ENCODE measurements around the gene ARSB.

Gene ARSB

DNA sequence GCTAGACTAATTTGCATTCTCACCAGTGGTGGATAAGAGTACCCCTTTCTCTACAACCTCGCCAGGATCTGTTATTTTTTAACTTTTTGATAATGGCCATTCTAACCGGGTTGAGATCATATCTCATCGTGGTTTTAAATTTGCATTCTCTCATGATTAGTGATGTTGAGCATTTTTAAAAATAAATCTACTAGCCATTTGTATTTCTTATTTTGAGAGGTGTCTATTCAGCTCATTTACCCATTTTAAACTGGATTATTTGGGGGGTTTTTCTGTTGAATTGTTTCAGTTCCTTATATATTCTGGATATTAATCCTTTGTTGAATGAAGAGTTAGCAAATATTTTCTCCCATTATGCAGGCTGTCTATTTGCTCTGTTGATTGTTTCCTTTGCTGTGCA, 139.6 kb downstream of the ARSB start:
- no peak overlapping the region for H3K27ac ChIP-seq
- TF ChIP-seq ZFX (IDR thresholded peaks at IDR 0.05; ENCODE audit: borderline replicate concordance), result no peak
- TF ChIP-seq, protein P1, sequence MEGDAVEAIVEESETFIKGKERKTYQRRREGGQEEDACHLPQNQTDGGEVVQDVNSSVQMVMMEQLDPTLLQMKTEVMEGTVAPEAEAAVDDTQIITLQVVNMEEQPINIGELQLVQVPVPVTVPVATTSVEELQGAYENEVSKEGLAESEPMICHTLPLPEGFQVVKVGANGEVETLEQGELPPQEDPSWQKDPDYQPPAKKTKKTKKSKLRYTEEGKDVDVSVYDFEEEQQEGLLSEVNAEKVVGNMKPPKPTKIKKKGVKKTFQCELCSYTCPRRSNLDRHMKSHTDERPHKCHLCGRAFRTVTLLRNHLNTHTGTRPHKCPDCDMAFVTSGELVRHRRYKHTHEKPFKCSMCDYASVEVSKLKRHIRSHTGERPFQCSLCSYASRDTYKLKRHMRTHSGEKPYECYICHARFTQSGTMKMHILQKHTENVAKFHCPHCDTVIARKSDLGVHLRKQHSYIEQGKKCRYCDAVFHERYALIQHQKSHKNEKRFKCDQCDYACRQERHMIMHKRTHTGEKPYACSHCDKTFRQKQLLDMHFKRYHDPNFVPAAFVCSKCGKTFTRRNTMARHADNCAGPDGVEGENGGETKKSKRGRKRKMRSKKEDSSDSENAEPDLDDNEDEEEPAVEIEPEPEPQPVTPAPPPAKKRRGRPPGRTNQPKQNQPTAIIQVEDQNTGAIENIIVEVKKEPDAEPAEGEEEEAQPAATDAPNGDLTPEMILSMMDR (IDR thresholded peaks at IDR 0.05), result no peak

DNA sequence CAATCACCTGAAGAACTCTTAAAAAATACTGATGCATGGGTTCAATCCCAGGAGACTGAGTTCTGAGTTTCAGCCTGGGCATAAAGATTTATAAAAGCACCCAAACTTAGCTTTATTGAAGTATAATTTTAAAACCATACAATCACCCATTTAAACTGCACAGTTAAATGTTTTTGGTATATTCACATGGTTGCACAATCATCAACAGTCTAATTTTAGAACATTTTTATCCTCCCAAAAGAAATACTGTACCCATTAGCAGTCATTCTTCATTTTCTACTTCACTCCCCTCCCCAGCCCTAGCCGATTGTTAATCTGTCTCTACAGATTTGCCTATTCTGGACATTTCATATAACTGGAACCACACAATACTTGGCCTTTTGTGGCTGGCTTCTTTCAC, 141.7 kb downstream of the ARSB start:
- H3K27ac ChIP-seq, result no peak overlapping the region
- TF ChIP-seq ZFX (IDR thresholded peaks at IDR 0.05; ENCODE audit: borderline replicate concordance), result no peak
- TF ChIP-seq, protein P1 (IDR thresholded peaks at IDR 0.05), result no peak

DNA sequence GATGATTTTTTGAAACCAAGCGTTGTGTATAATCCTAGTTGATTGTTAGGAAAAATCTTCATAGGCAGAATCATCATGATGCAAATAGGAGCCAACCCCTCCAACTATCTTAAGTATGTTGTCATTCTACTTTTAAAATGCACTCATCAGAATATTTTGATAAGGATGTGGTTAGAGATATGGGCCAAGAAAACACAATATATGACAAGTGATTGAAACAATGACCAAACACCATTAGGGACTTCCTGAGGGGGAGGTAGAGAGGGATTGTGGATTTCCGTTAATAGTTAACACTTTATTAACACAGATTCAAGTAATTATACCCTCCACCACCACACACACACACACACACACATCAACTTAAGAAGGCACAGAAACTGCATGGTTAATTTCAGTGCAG, 143.3 kb downstream of the ARSB start:
- TF ChIP-seq, protein P1 (IDR thresholded peaks at IDR 0.05), result no peak
- no peak for TF ChIP-seq ZFX (IDR thresholded peaks at IDR 0.05; ENCODE audit: borderline replicate concordance)
- no peak overlapping the region for H3K27ac ChIP-seq

DNA sequence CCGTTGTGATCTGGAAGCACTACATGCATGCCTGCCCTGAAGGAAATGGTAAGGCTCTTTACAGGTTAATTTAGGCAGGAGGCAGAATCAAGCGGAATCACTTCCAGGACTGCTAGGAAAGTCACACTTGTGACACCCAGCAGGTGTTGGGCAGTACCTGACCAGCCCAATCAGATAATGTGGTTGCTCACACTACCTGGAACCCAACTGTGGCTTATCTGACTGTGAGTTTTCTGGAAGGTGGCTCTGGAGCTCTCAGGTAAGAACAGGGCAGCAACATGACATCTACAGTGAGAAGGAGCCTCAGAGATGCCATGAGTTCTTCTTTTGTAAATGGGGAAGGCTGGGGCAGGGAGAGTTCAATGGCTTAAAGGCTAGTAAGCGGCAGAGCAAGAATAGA, 146.4 kb downstream of the ARSB start:
- H3K27ac ChIP-seq, result no peak overlapping the region

DNA sequence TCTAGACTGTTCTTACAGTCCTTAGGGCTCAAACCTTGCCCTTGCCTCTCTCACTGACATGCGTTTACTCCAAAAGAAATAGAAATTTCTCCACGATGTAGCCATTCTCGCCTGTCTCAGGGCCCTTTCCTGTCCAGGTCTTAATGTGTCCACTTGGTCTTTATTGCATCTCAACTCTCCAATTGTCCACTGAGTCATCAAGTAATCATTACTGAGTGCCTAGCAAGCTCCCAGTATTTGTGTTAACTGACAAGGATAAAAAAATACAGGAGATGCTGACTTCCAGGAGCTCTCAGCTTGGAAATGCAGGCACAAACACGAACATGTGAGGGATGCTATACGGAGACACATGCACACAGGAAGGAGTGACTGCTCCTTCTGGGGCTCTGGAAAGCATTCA, 147.3 kb downstream of the ARSB start:
- no peak overlapping the region for H3K27ac ChIP-seq
- no peak for TF ChIP-seq ZFX (IDR thresholded peaks at IDR 0.05; ENCODE audit: borderline replicate concordance)
- TF ChIP-seq, protein P1 (IDR thresholded peaks at IDR 0.05), result no peak

More for the DNA sequence above, 146.4 kb downstream of the ARSB start:
- no peak for TF ChIP-seq ZFX (IDR thresholded peaks at IDR 0.05; ENCODE audit: borderline replicate concordance)
- TF ChIP-seq, protein P1 (IDR thresholded peaks at IDR 0.05), result no peak

DNA sequence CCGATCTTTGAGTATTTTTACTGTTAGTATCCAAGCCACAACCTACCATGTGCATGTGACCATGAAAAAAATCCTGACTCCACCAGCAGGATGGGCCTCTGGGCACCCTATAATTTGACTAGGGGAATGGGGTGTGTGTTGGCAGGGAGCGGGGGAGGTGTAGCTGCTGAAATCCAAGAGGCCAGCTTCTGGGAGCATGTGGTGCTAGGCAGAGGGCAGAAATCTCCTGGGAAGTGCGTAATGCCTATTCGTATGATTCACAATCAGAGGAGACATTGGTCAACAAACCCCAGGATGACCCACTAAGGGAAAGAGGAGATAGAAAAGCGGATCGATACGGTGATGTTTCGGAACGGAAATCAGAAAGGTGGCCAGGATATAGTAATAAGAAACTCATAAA, 149.9 kb downstream of the ARSB start:
- TF ChIP-seq, protein P1 (IDR thresholded peaks at IDR 0.05), result no peak
- TF ChIP-seq ZFX (IDR thresholded peaks at IDR 0.05; ENCODE audit: borderline replicate concordance), result no peak
- H3K27ac ChIP-seq, result no peak overlapping the region

DNA sequence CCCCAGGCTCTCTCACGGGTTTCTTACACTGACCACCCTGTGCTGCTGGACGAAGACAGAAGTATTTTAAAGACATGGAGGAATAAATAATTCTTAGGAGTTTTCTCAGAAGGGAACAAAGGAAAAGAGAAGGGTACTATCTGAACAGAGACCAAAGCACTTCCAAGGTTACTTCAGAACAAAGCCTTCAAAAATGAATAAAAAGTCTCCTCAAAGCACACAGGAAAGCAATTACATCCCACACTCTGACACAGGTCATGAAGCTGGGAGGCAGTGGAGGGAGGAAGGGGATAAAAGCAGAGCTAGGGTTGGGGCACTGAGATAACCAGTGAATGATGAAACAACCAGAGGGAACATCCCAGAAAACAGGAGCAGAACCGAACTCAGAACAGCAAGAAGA, 151.8 kb downstream of the ARSB start:
- TF ChIP-seq ZFX (IDR thresholded peaks at IDR 0.05; ENCODE audit: borderline replicate concordance), result no peak
- TF ChIP-seq, protein P1 (IDR thresholded peaks at IDR 0.05), result no peak
- H3K27ac ChIP-seq, result no peak overlapping the region

Measured in 22Rv1 (cell line).